Activated naive CD8-positive, alpha-beta T cell (primary cell): Measurements from ENCODE around the gene CD274.
A peak's percentile ranks its signal among the peaks of the same experiment; 100 is the strongest.
"Not testable (repeated sequence)": the region's sequence is repeated elsewhere in the genome, so short reads cannot be mapped to it uniquely, and the experiment has no call there.

Source experiments
- H3K27ac Mint-ChIP-seq: one replicate; pipeline ENCODE4 v1.8.0; 2021; ENCODE audit warnings: mixed read lengths
- H3K27me3 Mint-ChIP-seq: one replicate; pipeline ENCODE4 v1.8.0; 2021; ENCODE audit warnings: mixed read lengths
- H3K36me3 Mint-ChIP-seq: one replicate; pipeline ENCODE4 v1.8.0; 2021; ENCODE audit warnings: mixed read lengths
- H3K4me1 Mint-ChIP-seq: one replicate; pipeline ENCODE4 v1.8.0; 2021; ENCODE audit warnings: low read depth, mixed read lengths
- H3K4me3 Mint-ChIP-seq: one replicate; pipeline ENCODE4 v1.8.0; 2021; ENCODE audit warnings: mild to moderate bottlenecking, mixed read lengths
- H3K9me3 Mint-ChIP-seq: one replicate; pipeline ENCODE4 v1.8.0; 2021; ENCODE audit warnings: low read depth, mixed read lengths

The CD274 gene

GRCh38 chr9:5470816-5471215, 20.5 kb downstream of the CD274 start:
- H3K36me3 Mint-ChIP-seq, result peaks cover 22% of the 10 kb centered on the region
- H3K4me3 Mint-ChIP-seq, result no peak overlapping the region
- H3K27me3 Mint-ChIP-seq, result no peaks in the 10 kb centered on the region
- H3K27ac Mint-ChIP-seq, result no peak overlapping the region
- no peaks in the 10 kb centered on the region for H3K9me3 Mint-ChIP-seq
- no peaks in the 10 kb centered on the region for H3K4me1 Mint-ChIP-seq

DNA sequence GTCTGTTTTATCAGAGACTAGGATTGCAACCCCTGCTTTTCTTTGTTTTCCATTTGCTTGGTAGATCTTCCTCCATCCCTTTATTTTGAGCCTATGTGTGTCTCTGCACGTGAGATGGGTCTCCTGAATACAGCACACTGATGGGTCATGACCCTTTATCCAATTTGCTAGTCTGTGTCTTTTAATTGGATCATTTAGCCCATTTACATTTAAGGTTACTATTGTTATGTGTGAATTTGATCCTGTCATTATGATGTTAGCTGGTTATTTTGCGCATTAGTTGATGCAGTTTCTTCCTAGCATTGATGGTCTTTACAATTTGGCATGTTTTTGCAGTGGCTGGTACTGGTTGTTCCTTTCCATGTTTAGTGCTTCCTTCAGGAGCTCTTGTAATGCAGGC, 25.3 kb downstream of the CD274 start:
- not testable (repeated sequence) for H3K9me3 Mint-ChIP-seq, H3K27me3 Mint-ChIP-seq, H3K4me1 Mint-ChIP-seq, H3K4me3 Mint-ChIP-seq, H3K27ac Mint-ChIP-seq
- peaks cover 11% of the 10 kb centered on the region for H3K36me3 Mint-ChIP-seq

GRCh38 chr9:5478206-5478605, 27.9 kb downstream of the CD274 start:
- Mint-ChIP-seq H3K36me3 (peaks cover 11% of the 10 kb centered on the region), H3K4me3 (no peak overlapping the region), H3K27ac (no peak overlapping the region), H3K27me3 (no peaks in the 10 kb centered on the region), H3K9me3 (peaks cover 6% of the 10 kb centered on the region), H3K4me1 (peaks cover 5% of the 10 kb centered on the region)

- Mint-ChIP-seq H3K36me3 (peaks cover 12% of the 10 kb centered on the region), H3K9me3 (peaks cover 6% of the 10 kb centered on the region), H3K27me3 (no peaks in the 10 kb centered on the region), H3K4me3 (no peak overlapping the region), H3K27ac (no peak overlapping the region), H3K4me1 (peaks cover 5% of the 10 kb centered on the region)
These were observed 29.8 kb downstream of the CD274 start for GRCh38 chr9:5479994-5480694.

GRCh38 chr9:5480919-5481318, 30.6 kb downstream of the CD274 start:
- Mint-ChIP-seq H3K36me3 (peaks cover 12% of the 10 kb centered on the region), H3K27ac (no peak overlapping the region), H3K4me3 (no peak overlapping the region), H3K27me3 (no peaks in the 10 kb centered on the region), H3K4me1 (peaks cover 5% of the 10 kb centered on the region), H3K9me3 (peaks cover 6% of the 10 kb centered on the region)

DNA sequence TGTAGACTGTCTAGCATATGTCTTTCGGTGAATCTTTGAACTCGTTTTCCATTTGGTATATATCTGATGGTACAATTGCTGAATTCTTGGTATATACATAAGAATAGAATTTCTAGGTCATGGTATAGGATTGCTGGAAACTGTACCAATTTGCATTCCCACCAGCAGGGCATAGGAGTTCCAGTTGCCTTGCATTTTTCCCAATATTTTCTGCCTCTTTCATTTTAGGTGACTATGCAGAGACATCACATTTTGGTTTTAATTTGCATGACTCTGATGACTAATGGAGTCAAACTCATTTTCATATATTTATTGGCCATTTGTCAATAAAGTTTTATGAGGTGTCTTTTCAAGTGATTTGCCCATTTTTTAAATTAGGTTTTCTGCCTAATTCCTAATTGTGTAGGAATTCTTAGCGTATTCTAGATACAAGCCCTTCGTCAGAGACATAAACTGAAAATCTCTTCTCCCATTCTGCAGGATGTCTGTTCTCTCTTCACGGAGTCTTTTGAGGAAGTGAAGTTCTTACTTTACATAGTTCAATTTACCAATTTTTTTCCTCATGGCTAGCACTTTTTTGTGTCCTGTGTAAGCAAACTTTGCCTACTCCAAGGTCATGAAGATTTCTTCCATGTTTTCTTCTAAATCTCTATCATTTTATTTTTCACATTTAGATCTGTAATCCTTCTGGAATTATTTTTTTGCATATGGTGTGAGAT, 31.1 kb downstream of the CD274 start:
- peaks cover 5% of the 10 kb centered on the region for H3K4me1 Mint-ChIP-seq
- no peaks in the 10 kb centered on the region for H3K27me3 Mint-ChIP-seq
- H3K36me3 Mint-ChIP-seq, result peaks cover 10% of the 10 kb centered on the region
- no peak overlapping the region for H3K4me3 Mint-ChIP-seq
- H3K9me3 Mint-ChIP-seq, result peaks cover 1% of the 10 kb centered on the region
- no peak overlapping the region for H3K27ac Mint-ChIP-seq

DNA sequence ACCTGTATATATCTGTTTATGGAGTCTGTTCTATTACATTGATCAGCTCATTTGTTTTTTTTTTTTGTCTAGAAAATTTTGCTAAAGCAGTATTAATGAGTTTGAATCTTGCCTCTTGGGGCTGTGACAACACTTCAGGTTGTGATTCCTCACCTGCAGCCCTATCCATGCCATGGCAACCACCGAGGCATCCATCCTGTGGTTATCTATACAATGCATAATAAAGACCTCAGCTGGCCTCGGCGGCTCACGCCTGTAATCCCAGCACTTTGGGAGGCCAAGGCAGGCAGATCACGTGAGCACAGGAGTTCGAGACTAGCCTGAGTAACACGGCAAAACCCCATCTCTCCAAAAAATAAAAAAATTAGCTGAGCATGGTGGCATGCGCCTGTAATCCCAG, 31.9 kb downstream of the CD274 start:
- H3K27me3 Mint-ChIP-seq, result no peaks in the 10 kb centered on the region
- H3K27ac Mint-ChIP-seq, result no peak overlapping the region
- no peaks in the 10 kb centered on the region for H3K9me3 Mint-ChIP-seq
- no peak overlapping the region for H3K4me3 Mint-ChIP-seq
- H3K36me3 Mint-ChIP-seq, result peaks cover 9% of the 10 kb centered on the region
- H3K4me1 Mint-ChIP-seq, result peaks cover 5% of the 10 kb centered on the region

DNA sequence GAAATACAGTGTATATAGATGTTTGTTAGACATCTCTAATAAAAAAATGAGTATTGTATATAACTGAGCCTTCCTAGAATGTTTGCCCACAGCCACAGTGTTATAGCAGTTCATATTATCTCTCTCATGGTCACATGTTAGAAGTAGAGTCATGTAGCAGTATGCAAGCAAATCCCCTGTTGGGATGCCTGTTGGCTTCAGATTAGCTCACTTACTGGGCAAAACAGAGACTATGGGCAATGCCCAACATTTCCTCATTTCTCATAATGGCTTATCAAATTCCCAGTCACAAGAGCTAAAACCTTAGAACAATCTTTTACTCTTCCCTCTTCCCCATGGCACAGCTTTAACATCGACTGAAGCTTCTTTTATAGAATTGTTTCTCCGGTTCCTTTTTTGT, 33.0 kb downstream of the CD274 start:
- peaks cover 5% of the 10 kb centered on the region for H3K36me3 Mint-ChIP-seq

GRCh38 chr9:5485378-5486085, 35.2 kb downstream of the CD274 start:
- no peak overlapping the region for H3K4me3 Mint-ChIP-seq
- no peaks in the 10 kb centered on the region for H3K4me1 Mint-ChIP-seq
- H3K27ac Mint-ChIP-seq, result no peak overlapping the region
- H3K9me3 Mint-ChIP-seq, result no peaks in the 10 kb centered on the region
- peaks cover 2% of the 10 kb centered on the region for H3K36me3 Mint-ChIP-seq
- no peaks in the 10 kb centered on the region for H3K27me3 Mint-ChIP-seq

More for the DNA sequence above, 33.0 kb downstream of the CD274 start:
- Mint-ChIP-seq H3K27me3 (no peaks in the 10 kb centered on the region), H3K27ac (no peak overlapping the region), H3K4me3 (no peak overlapping the region), H3K9me3 (no peaks in the 10 kb centered on the region), H3K4me1 (peaks cover 3% of the 10 kb centered on the region)

DNA sequence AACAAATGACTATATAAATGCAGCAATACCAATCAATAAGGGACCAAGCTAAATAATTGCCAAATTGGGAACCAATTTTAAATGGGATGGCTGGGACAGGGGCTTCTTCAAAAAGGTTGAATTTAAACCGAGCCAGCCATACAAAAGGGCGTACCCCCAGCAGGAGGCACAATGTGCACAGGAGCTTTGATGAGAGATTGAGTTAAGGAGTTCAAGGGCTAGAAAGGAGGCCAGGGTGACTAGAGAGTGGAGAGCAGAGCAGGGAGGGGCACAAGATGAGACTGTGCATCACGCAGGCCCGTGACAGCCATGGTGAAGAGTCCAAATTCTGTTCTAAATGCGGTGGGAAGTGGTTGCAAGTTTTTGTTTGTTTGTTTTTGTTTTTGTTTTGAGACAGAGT, 36.6 kb downstream of the CD274 start:
- no peaks in the 10 kb centered on the region for H3K4me1 Mint-ChIP-seq
- no peaks in the 10 kb centered on the region for H3K27me3 Mint-ChIP-seq
- no peaks in the 10 kb centered on the region for H3K9me3 Mint-ChIP-seq
- H3K36me3 Mint-ChIP-seq, result peaks cover 2% of the 10 kb centered on the region
- no peak overlapping the region for H3K4me3 Mint-ChIP-seq
- no peak overlapping the region for H3K27ac Mint-ChIP-seq

- no peak overlapping the region for H3K27ac Mint-ChIP-seq
- H3K4me3 Mint-ChIP-seq, result no peak overlapping the region
- peaks cover under 1% of the 10 kb centered on the region for H3K36me3 Mint-ChIP-seq
- no peaks in the 10 kb centered on the region for H3K27me3 Mint-ChIP-seq
- peaks cover 5% of the 10 kb centered on the region for H3K4me1 Mint-ChIP-seq
- H3K9me3 Mint-ChIP-seq, result no peaks in the 10 kb centered on the region
These were observed 38.1 kb downstream of the CD274 start for GRCh38 chr9:5488221-5489008.

GRCh38 chr9:5489630-5490490, 39.5 kb downstream of the CD274 start:
- H3K36me3 Mint-ChIP-seq, result no peaks in the 10 kb centered on the region
- no peak overlapping the region for H3K4me3 Mint-ChIP-seq
- peaks cover 14% of the 10 kb centered on the region for H3K4me1 Mint-ChIP-seq
- no peak overlapping the region for H3K27ac Mint-ChIP-seq
- no peaks in the 10 kb centered on the region for H3K27me3 Mint-ChIP-seq
- H3K9me3 Mint-ChIP-seq, result no peaks in the 10 kb centered on the region

DNA sequence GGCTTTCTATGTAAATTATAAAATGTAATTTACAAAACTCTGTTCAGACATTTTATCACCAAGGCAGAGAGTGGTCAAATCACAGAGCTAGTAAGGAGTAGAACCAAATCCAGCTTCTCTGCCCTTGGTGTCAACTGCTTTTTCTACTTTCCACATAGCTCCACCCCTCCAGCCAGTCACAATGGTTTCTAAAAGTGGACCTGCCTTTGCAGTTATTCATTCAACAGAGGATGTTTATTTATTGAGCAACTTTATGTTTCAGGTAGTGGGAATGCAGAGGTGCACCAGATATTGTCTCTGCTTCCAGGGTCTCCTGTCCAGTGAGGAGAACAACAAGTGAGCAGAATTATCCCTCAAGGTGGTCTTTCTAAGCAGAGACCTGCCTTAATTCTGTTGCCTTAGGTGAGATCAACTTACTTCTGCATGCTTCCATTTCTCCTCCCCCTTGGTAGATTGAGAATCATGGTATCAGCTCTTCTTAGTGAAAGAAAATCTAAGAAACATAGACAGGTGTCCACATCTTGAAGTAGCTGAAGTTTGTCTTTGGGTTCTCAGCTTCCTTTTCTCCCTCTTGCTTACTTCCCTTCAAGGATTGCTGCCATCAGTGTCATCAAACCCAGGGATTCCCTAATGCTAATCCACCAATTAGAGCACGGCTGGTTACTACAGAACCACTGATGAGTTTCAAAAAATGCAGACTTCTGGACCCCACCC, 42.8 kb downstream of the CD274 start:
- Mint-ChIP-seq H3K27ac (peak overlapping the region; percentile 28), H3K27me3 (no peaks in the 10 kb centered on the region), H3K4me1 (peaks cover 14% of the 10 kb centered on the region), H3K36me3 (no peaks in the 10 kb centered on the region), H3K4me3 (no peak overlapping the region), H3K9me3 (no peaks in the 10 kb centered on the region)
